ENCODE data around the gene KRT32. TPM values are rescaled to one million over a fixed set of nuclear protein-coding genes. Genes with fewer than 3 reads are reported as not detected.

The KRT32 gene
- not detected for total RNA-seq

GRCh38 chr17:41466988-41467387 is at the start of gene KRT32:
Gene KRT32 (minus strand): TSS chr17:41467386. CDS start chr17:41467325, 61 bp downstream.

GRCh38 chr17:41505007-41505808 is 38.0 kb upstream of the KRT32 start, which contains the start of gene KRT13:
Gene KRT13 (minus strand): TSS chr17:41505612. CDS start chr17:41505550, 62 bp downstream.

GRCh38 chr17:41489531-41489930 is 22.3 kb upstream of the KRT32 start, which contains the start of gene KRT36:
Gene KRT36 (minus strand): TSS chr17:41489910. CDS start chr17:41489864, 46 bp downstream.

GRCh38 chr17:41481036-41481435 is 13.8 kb upstream of the KRT32 start, which contains the start of gene KRT35:
Gene KRT35 (minus strand): TSS chr17:41481151. CDS start chr17:41481097, 54 bp downstream.

GRCh38 chr17:41440531-41441033 is 26.6 kb downstream of the KRT32 start, which contains the start of gene KRT38:
Gene KRT38 (minus strand): TSS chr17:41440983. CDS start chr17:41440921, 62 bp downstream.

GRCh38 chr17:41424111-41424635 is 43.0 kb downstream of the KRT32 start, which contains the start of gene KRT37:
Gene KRT37 (minus strand): TSS chr17:41424585. CDS start chr17:41424523, 62 bp downstream.

Small RNA genes lying within 50 kb of the gene (small RNA-seq; reads per million reads assigned to genes)
- 4.7 reads per million, percentile 86 among the genes with 10 or more reads in this experiment for gene RNU2-32P (ENCODE audit: low replicate concordance)

Other genes starting within 250 kb of the KRT32 start
- gene KRTAP9-2, start 240.7 kb downstream of the KRT32 start, total RNA-seq = not detected
- not detected for gene KRTAP9-3, start 234.9 kb downstream of the KRT32 start, total RNA-seq
- not detected for gene KRTAP9-8, start 229.4 kb downstream of the KRT32 start, total RNA-seq
- not detected for gene KRTAP9-4, start 217.7 kb downstream of the KRT32 start, total RNA-seq
- gene KRTAP9-9, start 212.0 kb downstream of the KRT32 start, total RNA-seq = not detected
- not detected for gene KRTAP9-6, start 202.0 kb downstream of the KRT32 start, total RNA-seq
- not detected for gene KRTAP9-7, start 191.7 kb downstream of the KRT32 start, total RNA-seq
- gene KRTAP29-1, start 164.5 kb downstream of the KRT32 start, total RNA-seq = not detected
- not detected for gene KRTAP16-1, start 158.1 kb downstream of the KRT32 start, total RNA-seq
- gene KRTAP17-1, start 151.7 kb downstream of the KRT32 start, total RNA-seq = not detected
- gene KRT33A, start 116.6 kb downstream of the KRT32 start, total RNA-seq = not detected
- gene KRT33B, start 97.6 kb downstream of the KRT32 start, total RNA-seq = not detected
- gene KRT34, start 85.1 kb downstream of the KRT32 start, total RNA-seq = 0.94 TPM
- 0.94 TPM for gene KRT31, start 69.8 kb downstream of the KRT32 start, total RNA-seq
- gene KRT37, start 42.8 kb downstream of the KRT32 start, total RNA-seq = not detected
- not detected for gene KRT38, start 26.4 kb downstream of the KRT32 start, total RNA-seq
- gene KRT35, start 13.8 kb upstream of the KRT32 start, total RNA-seq = not detected
- not detected for gene KRT36, start 22.5 kb upstream of the KRT32 start, total RNA-seq
- gene KRT13, start 38.2 kb upstream of the KRT32 start, total RNA-seq = not detected
- gene KRT15, start 51.5 kb upstream of the KRT32 start, total RNA-seq = not detected
- gene KRT19, start 60.9 kb upstream of the KRT32 start, total RNA-seq = 5.9 TPM
- not detected for gene KRT9, start 104.7 kb upstream of the KRT32 start, total RNA-seq
- gene KRT14, start 119.5 kb upstream of the KRT32 start, total RNA-seq = not detected
- gene KRT16, start 145.4 kb upstream of the KRT32 start, total RNA-seq = not detected
- not detected for gene KRT17, start 157.2 kb upstream of the KRT32 start, total RNA-seq
- gene EIF1, start 221.5 kb upstream of the KRT32 start, total RNA-seq = 110 TPM
- gene GAST, start 244.9 kb upstream of the KRT32 start, total RNA-seq = not detected

Data from parietal lobe (tissue), 2 donors.